Adrenal gland (tissue), 12 donors: ENCODE measurements around the gene ENDOV. TPM values are rescaled to one million over a fixed set of nuclear protein-coding genes. Genes with fewer than 3 reads are reported as not detected.

Source experiments
- DNase-seq, 7 donors: peaks; one replicate each; pipeline ENCODE4 v3.0.0-alpha.2; 2019 to 2020
- H3K27ac ChIP-seq, 5 donors: fragments of 200-600 bp; sonication (generic) in 4 of 5; 1 replicate in 3 of 5; 2 replicates in 2 of 5; pipeline versions ENCODE4 v1.5.1 to v1.8.0; 2016 to 2020; ENCODE audit warnings: mild to moderate bottlenecking in 1 of 5
- H3K27me3 ChIP-seq: fragments of 200-600 bp; 2 replicates; pipeline ENCODE4 v1.8.0; 2021
- H3K36me3 ChIP-seq, 2 donors: fragments of 200-600 bp; replicated peaks in 1 of 2; 1 replicate in 1 of 2; 2 replicates in 1 of 2; pipeline versions ENCODE4 v1.5.1 to v1.8.0; 2018 to 2022
- H3K4me1 ChIP-seq, 2 donors: fragments of 200-600 bp; replicated peaks in 1 of 2; 1 replicate in 1 of 2; 2 replicates in 1 of 2; pipeline versions ENCODE4 v1.5.1 to v1.8.0; 2018 to 2021
- H3K4me3 ChIP-seq, 4 donors: fragments of 200-600 bp; sonication (generic) in 3 of 4; one replicate each; pipeline ENCODE4 v1.5.1; 2016 to 2018
- H3K9me3 ChIP-seq, 3 donors: fragments of 200-600 bp; sonication (generic) in 1 of 3; replicated peaks in 1 of 3; 1 replicate in 2 of 3; 2 replicates in 1 of 3; pipeline versions ENCODE4 v1.5.1 to v1.8.0; 2016 to 2021
- CTCF ChIP-seq, 6 experiments: fragments of 450-650 bp in 4 of 6; fragments of 200-600 bp in 2 of 6; sonication (generic) in 1 of 6; IDR thresholded peaks; 1 replicate in 5 of 6; 2 replicates in 1 of 6; pipeline versions ENCODE4 v1.5.1 to v1.8.0; 2016 to 2021; ENCODE audit warnings: antibody characterized with exemption in 6 of 6, mild to moderate bottlenecking in 2 of 6, moderate library complexity in 1 of 6
- POLR2A ChIP-seq, 2 donors: fragments of 450-650 bp; IDR thresholded peaks; one replicate each; pipeline ENCODE4 v1.6.1; 2017; ENCODE audit warnings: antibody characterized with exemption in 2 of 2, mild to moderate bottlenecking in 2 of 2, moderate library complexity in 1 of 2
- whole genome bisulfite sequencing, 4 donors: extraction: QIAGEN DNeasy Blood & Tissue Kit in 2 of 4; methylation state at CpG; one replicate each; pipeline versions ENCODE4 v1.1.5 to v1.1.7; 2013 to 2017; 5-methylcytosine and 5-hydroxymethylcytosine counted together
- intact Hi-C, 2 donors: fragments of 100-400 bp; cut with DNase I; formaldehyde crosslinking; loops; one replicate each; pipeline versions ENCODE4 v1.14.1 to v1.15.0; 2022 to 2023
- polyA plus RNA-seq, 3 donors: library from polyadenylated mRNA; stranded (reverse); fragments of 200-250 nt in 2 of 3; fragments of 350-450 nt in 1 of 3; fragmentation: Illumina TruSeq in 1 of 3; extraction: RNeasy Lipid Tissue Mini Kit (QIAGEN cat#74804) in 1 of 3; gene quantifications; one replicate each; pipeline ENCODE4 v1.2.3, GENCODE V29; 2013 to 2014
- total RNA-seq, 9 donors: library from RNA; depleted of rRNA in 4 of 9; stranded (reverse); fragments of >200 nt in 4 of 9; fragments of 120-200 nt in 1 of 9; fragmentation: NEBNext Ultra II Directional in 1 of 9; extraction: Animal tissue kit (Norgen Biotek cat#: 25700) in 1 of 9; gene quantifications; one replicate each; pipeline versions ENCODE4 v1.1.0 to v1.2.4, GENCODE V29; 2013 to 2023
- donor health status: healthy with polysubstance abuse.
- donor health status: Bipolar disorder and iron deficiency.
- donor health status: DM: yes; HTN: yes; CAD: no.
- donor health status: DM: no; HTN: no; CAD: no.
- donor health status: DM: no; HTN: no; CAD: no.
- donor health status: DM: yes; HTN: yes; CAD: no.

Gene ENDOV
- total and polyA plus RNA-seq, 12 donors = 7.1 to 31.9 (median 18.3) TPM

DNA sequence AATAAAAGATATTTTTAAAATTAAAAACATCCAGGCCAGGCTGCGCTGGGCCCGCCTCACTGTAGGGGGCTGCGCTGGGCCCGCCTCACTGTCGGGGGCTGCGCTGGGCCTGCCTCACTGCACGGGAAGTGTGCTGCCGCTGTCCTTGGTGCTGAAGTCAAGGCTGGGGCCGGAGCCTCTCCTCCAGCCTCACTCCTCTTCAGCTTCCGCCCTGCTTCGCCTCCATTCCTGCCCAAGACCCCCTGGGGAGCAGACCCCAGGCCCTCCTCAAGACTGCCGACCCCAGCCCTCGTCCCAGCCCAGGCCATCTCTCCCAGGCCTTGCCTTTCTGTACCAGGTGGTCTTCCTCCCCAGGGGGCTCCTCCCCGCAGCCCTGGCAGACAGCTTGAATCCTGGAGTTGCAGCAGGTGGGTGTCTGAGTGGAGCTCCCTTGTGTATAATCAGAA, 26.2 kb downstream of the ENDOV start:
- no peak overlapping the region for H3K4me3 ChIP-seq
- peak in 1 of 6 experiments; percentile 9 for TF ChIP-seq CTCF (IDR thresholded peaks at IDR 0.05)
- no peak for TF ChIP-seq POLR2A (IDR thresholded peaks at IDR 0.05)
- H3K27ac ChIP-seq = no peak overlapping the region
- no peaks in the 10 kb centered on the region for H3K36me3 ChIP-seq
- no peaks in the 10 kb centered on the region for H3K27me3 ChIP-seq
- intact Hi-C loops = no loop called here
- peak in 5 of 7 donors; percentile 51 to 71 (median 68) for DNase-seq
- 26 to 52% (median 29%) methylated on average over 8 to 14 of the region's 14 CpGs for WGBS, 4 donors
- peaks cover 16 to 30% of the 10 kb centered on the region in 2 donors for H3K4me1 ChIP-seq
- H3K9me3 ChIP-seq = no peaks in the 10 kb centered on the region

- Histone ChIP-seq H3K27ac (no peak overlapping the region), H3K27me3 (no peaks in the 10 kb centered on the region), H3K4me3 (no peak overlapping the region), H3K9me3 (no peaks in the 10 kb centered on the region), H3K4me1 (peaks cover 22 to 34% of the 10 kb centered on the region in 2 donors), H3K36me3 (no peaks in the 10 kb centered on the region)
- intact Hi-C loops = no loop called here
- 68 to 77% (median 75%) methylated on average over 13 to 14 of the region's 14 CpGs for WGBS, 4 donors
- DNase-seq = no peak
- TF ChIP-seq CTCF (IDR thresholded peaks at IDR 0.05) = no peak
- no peak for TF ChIP-seq POLR2A (IDR thresholded peaks at IDR 0.05)
These were observed 26.8 kb downstream of the ENDOV start for GRCh38 chr17:80441598-80442322.

- Histone ChIP-seq H3K9me3 (no peaks in the 10 kb centered on the region), H3K27me3 (no peaks in the 10 kb centered on the region), H3K4me1 (peaks cover 24 to 37% of the 10 kb centered on the region in 2 donors), H3K27ac (no peak overlapping the region), H3K36me3 (no peaks in the 10 kb centered on the region), H3K4me3 (no peak overlapping the region)
- intact Hi-C loops = no loop called here
- WGBS, 4 donors = 79 to 92% (median 81%) methylated on average over 7 to 12 of the region's 12 CpGs
- DNase-seq = no peak
- TF ChIP-seq CTCF (IDR thresholded peaks at IDR 0.05) (no peak), POLR2A (IDR thresholded peaks at IDR 0.05) (no peak)
These were observed 27.3 kb downstream of the ENDOV start for GRCh38 chr17:80442323-80442659.

- Histone ChIP-seq H3K27ac (no peak overlapping the region), H3K36me3 (no peaks in the 10 kb centered on the region), H3K9me3 (no peaks in the 10 kb centered on the region), H3K4me1 (peaks cover 23 to 33% of the 10 kb centered on the region in 2 donors), H3K4me3 (no peak overlapping the region), H3K27me3 (no peaks in the 10 kb centered on the region)
- WGBS, 4 donors = 70 to 96% (median 89%) methylated on average over 3 to 4 of the region's 4 CpGs
- intact Hi-C loops = no loop called here
- DNase-seq = no peak
- TF ChIP-seq CTCF (IDR thresholded peaks at IDR 0.05) (no peak), POLR2A (IDR thresholded peaks at IDR 0.05) (no peak)
These were observed 27.8 kb downstream of the ENDOV start for GRCh38 chr17:80442764-80443163.
